Caco-2 (cell line): ENCODE data around the gene MN1. TPM values are rescaled to one million over a fixed set of nuclear protein-coding genes. Genes with fewer than 3 reads are reported as not detected.

ENCODE experiments used
- BruUV-seq: library from RNA; stranded (reverse); fragments of 400-500 nt; replicated peaks from 2 replicates; lab custom pipeline; 2021; lab: Mats Ljungman, UMichigan
- CTCF ChIA-PET: fragments of 300-600 bp; sonication (Branson Sonifier 250); formaldehyde crosslinking; loops from one replicate; lab custom pipeline; 2022; ENCODE audit warnings: antibody characterized with exemption; lab: Charles Lee
- POLR2A ChIA-PET: fragments of 300-600 bp; sonication (Branson Sonifier 250); formaldehyde crosslinking; loops from one replicate; lab custom pipeline; 2022; ENCODE audit warnings: antibody characterized with exemption; lab: Charles Lee
- DNase-seq, 2 experiments: peaks; one replicate each; pipeline versions ENCODE4 v3.0.0 to v3.0.0-alpha.2; 2020 to 2022
- H3K27me3 ChIP-seq: replicated peaks from 2 replicates; pipeline ENCODE4 v1.6.0; 2011; ENCODE audit warnings: low read length; ENCODE audit not compliant: control insufficient read depth, insufficient read depth
- H3K36me3 ChIP-seq: 2 replicates; pipeline ENCODE4 v1.5.1; 2011; ENCODE audit warnings: low read length; ENCODE audit not compliant: control insufficient read depth, insufficient read depth
- H3K4me1 ChIP-seq: fragments of 250-450 bp; sonication (Bioruptor Pico); 2 replicates; pipeline ENCODE4 v1.5.1; 2020; ENCODE audit warnings: mild to moderate bottlenecking
- H3K4me3 ChIP-seq: 2 replicates; pipeline ENCODE4 v1.5.1; 2011; ENCODE audit warnings: low read depth, mild to moderate bottlenecking, control low read depth, low read length
- H3K9me3 ChIP-seq: fragments of 250-450 bp; sonication (Bioruptor Pico); 2 replicates; pipeline ENCODE4 v1.5.1; 2020; ENCODE audit warnings: mild to moderate bottlenecking, moderate library complexity
- H3K27ac Mint-ChIP-seq: one replicate; pipeline ENCODE4 v1.8.0; 2022; ENCODE audit warnings: mixed read lengths; ENCODE audit not compliant: unreplicated experiment
- H3K27me3 Mint-ChIP-seq: one replicate; pipeline ENCODE4 v1.8.0; 2022; ENCODE audit warnings: mixed read lengths; ENCODE audit not compliant: insufficient read depth, unreplicated experiment
- H3K36me3 Mint-ChIP-seq: one replicate; pipeline ENCODE4 v1.8.0; 2022; ENCODE audit warnings: mild to moderate bottlenecking, mixed read lengths; ENCODE audit not compliant: insufficient read depth, unreplicated experiment
- H3K4me1 Mint-ChIP-seq: one replicate; pipeline ENCODE4 v1.8.0; 2022; ENCODE audit warnings: low read depth, mixed read lengths; ENCODE audit not compliant: unreplicated experiment
- H3K4me3 Mint-ChIP-seq: one replicate; pipeline ENCODE4 v1.8.0; 2022; ENCODE audit warnings: mild to moderate bottlenecking, moderate library complexity, mixed read lengths; ENCODE audit not compliant: unreplicated experiment
- H3K9me3 Mint-ChIP-seq: one replicate; pipeline ENCODE4 v1.8.0; 2022; ENCODE audit warnings: mixed read lengths; ENCODE audit not compliant: unreplicated experiment
- CTCF ChIP-seq, 2 experiments: fragments of 200-600 bp in 1 of 2; IDR thresholded peaks; 1 replicate in 1 of 2; 2 replicates in 1 of 2; pipeline versions ENCODE4 v1.5.1 to v1.8.0; 2011 to 2022; ENCODE audit warnings: antibody characterized with exemption in 1 of 2, control low read depth in 1 of 2, inconsistent platforms in 1 of 2, low read depth in 1 of 2, low read length in 1 of 2, mild to moderate bottlenecking in 1 of 2, moderate library complexity in 1 of 2; ENCODE audit not compliant: insufficient read depth in 1 of 2, severe bottlenecking in 1 of 2, unreplicated experiment in 1 of 2
- intact Hi-C: fragments of 100-400 bp; cut with micrococcal nuclease; formaldehyde crosslinking; loops from one replicate; pipeline ENCODE4 v1.10.0; 2022; ENCODE audit not compliant: unreplicated experiment
- total RNA-seq: library from RNA; stranded (reverse); gene quantifications from 2 replicates; pipeline ENCODE4 v1.2.3, GENCODE V29; 2022

The MN1 gene
- total RNA-seq, 1 experiment from 2014 or later = 0.32 TPM

- peaks cover 7% of the 10 kb centered on the region for H3K4me1 Mint-ChIP-seq
- H3K27ac Mint-ChIP-seq = no peak overlapping the region
- H3K9me3 Mint-ChIP-seq = no peaks in the 10 kb centered on the region
- Histone ChIP-seq H3K9me3 (no peaks in the 10 kb centered on the region), H3K36me3 (no peaks in the 10 kb centered on the region), H3K27me3 (no peaks in the 10 kb centered on the region), H3K4me3 (no peak overlapping the region), H3K4me1 (peaks cover under 1% of the 10 kb centered on the region; the same call in 1 of the 2 replicates)
- no peak for TF ChIP-seq CTCF (IDR thresholded peaks at IDR 0.05; ENCODE audit: insufficient read depth in 1 of 2, low read depth in 1 of 2, low read length in 1 of 2, severe bottlenecking in 1 of 2, unreplicated experiment in 1 of 2)
- no peak for DNase-seq
- no peaks in the 10 kb centered on the region for H3K36me3 Mint-ChIP-seq
- CTCF ChIA-PET = no interaction called here
- H3K27me3 Mint-ChIP-seq = no peaks in the 10 kb centered on the region
- BruUV-seq = no TSS peak
- H3K4me3 Mint-ChIP-seq = no peak overlapping the region
- intact Hi-C loops = no loop called here
- POLR2A ChIA-PET = no interaction called here
These were observed 77.8 kb downstream of the MN1 start for GRCh38 chr22:27723708-27724107.

- DNase-seq = no peak
- POLR2A ChIA-PET = no interaction called here
- Histone ChIP-seq H3K27me3 (no peaks in the 10 kb centered on the region), H3K4me3 (no peak overlapping the region), H3K9me3 (no peaks in the 10 kb centered on the region), H3K4me1 (peaks cover 1% of the 10 kb centered on the region; the same call in 1 of the 2 replicates), H3K36me3 (no peaks in the 10 kb centered on the region)
- peak in 1 of 2 experiments; percentile 13 for TF ChIP-seq CTCF (IDR thresholded peaks at IDR 0.05; ENCODE audit: insufficient read depth in 1 of 2, low read depth in 1 of 2, low read length in 1 of 2, severe bottlenecking in 1 of 2, unreplicated experiment in 1 of 2)
- Mint-ChIP-seq H3K27me3 (no peaks in the 10 kb centered on the region), H3K9me3 (no peaks in the 10 kb centered on the region), H3K27ac (no peak overlapping the region), H3K4me3 (no peak overlapping the region), H3K4me1 (peaks cover 11% of the 10 kb centered on the region), H3K36me3 (no peaks in the 10 kb centered on the region)
- BruUV-seq = no TSS peak
- CTCF ChIA-PET = no interaction called here
- intact Hi-C loops = no loop called here
These were observed 78.4 kb downstream of the MN1 start for GRCh38 chr22:27723158-27723557.

- peaks cover 7% of the 10 kb centered on the region; the same call in 1 of the 2 replicates for H3K4me1 ChIP-seq
- POLR2A ChIA-PET = no interaction called here
- no peaks in the 10 kb centered on the region for H3K27me3 Mint-ChIP-seq
- no peak overlapping the region for H3K4me3 ChIP-seq
- peaks cover 19% of the 10 kb centered on the region for H3K4me1 Mint-ChIP-seq
- no peaks in the 10 kb centered on the region for H3K9me3 Mint-ChIP-seq
- no peaks in the 10 kb centered on the region for H3K36me3 ChIP-seq
- H3K27me3 ChIP-seq = no peaks in the 10 kb centered on the region
- CTCF ChIA-PET = no interaction called here
- no peak overlapping the region for H3K27ac Mint-ChIP-seq
- no peak for TF ChIP-seq CTCF (IDR thresholded peaks at IDR 0.05; ENCODE audit: insufficient read depth in 1 of 2, low read depth in 1 of 2, low read length in 1 of 2, severe bottlenecking in 1 of 2, unreplicated experiment in 1 of 2)
- no peak for DNase-seq
- intact Hi-C loops = no loop called here
- H3K4me3 Mint-ChIP-seq = no peak overlapping the region
- H3K9me3 ChIP-seq = no peaks in the 10 kb centered on the region
- no peaks in the 10 kb centered on the region for H3K36me3 Mint-ChIP-seq
- no TSS peak for BruUV-seq
These were observed 80.7 kb downstream of the MN1 start for GRCh38 chr22:27720860-27721259.
